GM12878 (cell line): ENCODE data around the gene EIF3A. TPM values are rescaled to one million over a fixed set of nuclear protein-coding genes. Genes with fewer than 3 reads are reported as not detected.

Experiments used
- BCL3 ChIP-seq: IDR thresholded peaks from 2 replicates; pipeline ENCODE4 v1.6.1; 2011; ENCODE audit warnings: borderline replicate concordance, low read depth, mild to moderate bottlenecking, moderate library complexity, low read length; ENCODE audit not compliant: insufficient read depth, poor library complexity, severe bottlenecking
- BCLAF1 ChIP-seq: fragments of 450-650 bp; IDR thresholded peaks from 2 replicates; pipeline ENCODE4 v1.6.1; 2017; ENCODE audit warnings: antibody characterized with exemption, mild to moderate bottlenecking, moderate library complexity
- CBFB ChIP-seq: IDR thresholded peaks from 2 replicates; pipeline ENCODE4 v1.6.1; 2016; ENCODE audit warnings: antibody characterized with exemption, low read depth
- CHD2 ChIP-seq: IDR thresholded peaks from 2 replicates; pipeline ENCODE4 v1.6.1; 2011; ENCODE audit warnings: low read depth, low read length, improper control_type of control experiment, borderline replicate concordance
- DPF2 ChIP-seq: fragments of 450-650 bp; IDR thresholded peaks from 2 replicates; pipeline ENCODE4 v1.6.1; 2017; ENCODE audit warnings: mild to moderate bottlenecking
- EZH2 ChIP-seq: IDR thresholded peaks from 2 replicates; pipeline ENCODE4 v1.6.1; 2012; ENCODE audit warnings: low read depth, mild to moderate bottlenecking, control low read depth, inconsistent platforms, low read length, borderline replicate concordance; ENCODE audit not compliant: control insufficient read depth
- FOS ChIP-seq: IDR thresholded peaks from 3 replicates; pipeline ENCODE4 v1.6.1; 2011; ENCODE audit warnings: borderline replicate concordance; ENCODE audit not compliant: insufficient read length; ENCODE audit errors: extremely low read depth
- HDGF ChIP-seq: fragments of 450-650 bp; IDR thresholded peaks from 2 replicates; pipeline ENCODE4 v1.6.1; 2016; ENCODE audit warnings: antibody characterized with exemption
- KLF5 ChIP-seq: fragments of 450-650 bp; IDR thresholded peaks from 2 replicates; pipeline ENCODE4 v1.6.1; 2014; ENCODE audit warnings: mild to moderate bottlenecking; ENCODE audit not compliant: partially characterized antibody
- LARP7 ChIP-seq: fragments of 450-650 bp; IDR thresholded peaks from 2 replicates; pipeline ENCODE4 v1.6.1; 2017; ENCODE audit warnings: mild to moderate bottlenecking
- MLLT1 ChIP-seq: fragments of 450-650 bp; IDR thresholded peaks from 2 replicates; pipeline ENCODE4 v1.6.1; 2016; ENCODE audit warnings: mild to moderate bottlenecking
- SIX5 ChIP-seq: IDR thresholded peaks from 2 replicates; pipeline ENCODE4 v1.6.1; 2011; ENCODE audit warnings: mild to moderate bottlenecking, low read depth, low read length, moderate library complexity; ENCODE audit not compliant: severe bottlenecking
- SP1 ChIP-seq: IDR thresholded peaks from one replicate; pipeline ENCODE4 v1.6.1; 2011; ENCODE audit warnings: low read depth, low read length
- TBL1XR1 ChIP-seq: IDR thresholded peaks from 2 replicates; pipeline ENCODE4 v1.6.1; 2012; ENCODE audit warnings: low read depth, low read length, improper control_type of control experiment
- ZSCAN29 ChIP-seq: fragments of 450-650 bp; IDR thresholded peaks from 2 replicates; pipeline ENCODE4 v1.6.1; 2017; ENCODE audit warnings: mild to moderate bottlenecking, moderate library complexity
- polyA plus RNA-seq, 11 experiments: library from polyadenylated mRNA; depleted of rRNA in 4 of 11; unstranded in 6 of 11; stranded (reverse) in 5 of 11; fragments of >200 nt; fragmentation: Nextera tagmentation in 4 of 11; fragmentation: Illumina TruSeq in 1 of 11; extraction: Ambion mirVana in 4 of 11; extraction: Trizol in 1 of 11; gene quantifications; 1 replicate in 1 of 11; 2 replicates in 10 of 11; pipeline versions ENCODE4 v1.2.1 to v1.2.3, GENCODE V29; 2011 to 2016; ENCODE audit warnings: inconsistent platforms in 2 of 11, missing spikeins in 2 of 11, low read depth in 1 of 11
- total RNA-seq, 4 experiments: library from RNA; depleted of rRNA in 3 of 4; stranded (reverse); fragments of >200 nt in 3 of 4; fragmentation: Illumina TruSeq in 1 of 4; extraction: Trizol in 1 of 4; gene quantifications; 2 replicates each; pipeline versions ENCODE4 v1.2.1 to v1.2.3, GENCODE V29; 2013 to 2021
- TF ChIP-seq, protein P1 (sequence below): fragments of 450-650 bp; formaldehyde crosslinking; IDR thresholded peaks from 2 replicates; pipeline ENCODE4 v1.4.0; 2022; ENCODE audit warnings: mild to moderate bottlenecking, moderate library complexity

The EIF3A gene
- total and polyA plus RNA-seq, 10 of the 15 experiments (the other 5 are each of a cell fraction or from before 2014, with no cell fraction given), result 42.3 to 195 (median 96.3) TPM

DNA sequence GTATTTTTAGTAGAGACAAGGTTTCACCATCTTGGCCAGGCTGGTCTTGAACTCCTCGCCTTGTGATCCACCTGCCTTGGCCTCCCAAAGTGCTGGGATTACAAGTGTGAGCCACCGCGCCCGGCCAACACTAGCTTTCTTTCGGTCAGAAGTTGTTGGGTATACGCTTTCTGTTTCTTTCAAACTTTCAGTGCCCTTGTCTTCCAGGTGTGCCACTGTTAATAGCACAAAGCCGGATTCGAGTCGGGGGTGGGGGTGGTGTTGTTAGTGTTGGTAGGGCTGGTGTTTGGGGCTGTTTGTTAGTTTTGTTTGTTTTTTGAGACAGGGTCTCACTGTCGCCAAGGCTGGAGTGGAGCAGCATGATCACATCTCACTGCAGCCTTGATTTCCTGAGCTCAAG, 84.9 kb downstream of the EIF3A start (continued):
- TF ChIP-seq, protein P1, sequence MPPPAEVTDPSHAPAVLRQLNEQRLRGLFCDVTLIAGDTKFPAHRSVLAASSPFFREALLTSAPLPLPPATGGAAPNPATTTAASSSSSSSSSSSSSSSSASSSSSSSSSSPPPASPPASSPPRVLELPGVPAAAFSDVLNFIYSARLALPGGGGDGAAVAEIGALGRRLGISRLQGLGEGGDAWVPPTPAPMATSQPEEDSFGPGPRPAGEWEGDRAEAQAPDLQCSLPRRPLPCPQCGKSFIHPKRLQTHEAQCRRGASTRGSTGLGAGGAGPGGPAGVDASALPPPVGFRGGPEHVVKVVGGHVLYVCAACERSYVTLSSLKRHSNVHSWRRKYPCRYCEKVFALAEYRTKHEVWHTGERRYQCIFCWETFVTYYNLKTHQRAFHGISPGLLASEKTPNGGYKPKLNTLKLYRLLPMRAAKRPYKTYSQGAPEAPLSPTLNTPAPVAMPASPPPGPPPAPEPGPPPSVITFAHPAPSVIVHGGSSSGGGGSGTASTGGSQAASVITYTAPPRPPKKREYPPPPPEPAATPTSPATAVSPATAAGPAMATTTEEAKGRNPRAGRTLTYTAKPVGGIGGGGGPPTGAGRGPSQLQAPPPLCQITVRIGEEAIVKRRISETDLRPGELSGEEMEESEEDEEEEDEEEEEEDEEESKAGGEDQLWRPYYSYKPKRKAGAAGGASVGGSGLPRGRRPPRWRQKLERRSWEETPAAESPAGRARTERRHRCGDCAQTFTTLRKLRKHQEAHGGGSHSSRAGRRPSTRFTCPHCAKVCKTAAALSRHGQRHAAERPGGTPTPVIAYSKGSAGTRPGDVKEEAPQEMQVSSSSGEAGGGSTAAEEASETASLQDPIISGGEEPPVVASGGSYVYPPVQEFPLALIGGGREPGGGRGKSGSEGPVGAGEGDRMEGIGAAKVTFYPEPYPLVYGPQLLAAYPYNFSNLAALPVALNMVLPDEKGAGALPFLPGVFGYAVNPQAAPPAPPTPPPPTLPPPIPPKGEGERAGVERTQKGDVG (CRISPR knock-in tag), result no peak
- TF ChIP-seq ZSCAN29, result no peak
- TF ChIP-seq BCL3, result no peak
- TF ChIP-seq SP1, result no peak
- no peak for TF ChIP-seq EZH2
- no peak for TF ChIP-seq DPF2
- no peak for TF ChIP-seq FOS
- TF ChIP-seq KLF5, result no peak
- TF ChIP-seq LARP7, result no peak
- no peak for TF ChIP-seq CHD2
- TF ChIP-seq CBFB, result no peak
- TF ChIP-seq TBL1XR1, result no peak
- no peak for TF ChIP-seq MLLT1
- TF ChIP-seq BCLAF1, result no peak
- TF ChIP-seq HDGF, result no peak
- TF ChIP-seq SIX5, result no peak
